ENCODE results near the gene B9D2.

- TF ChIP-seq CTCF (IDR thresholded peaks at IDR 0.05) (no peak), EZH2 (IDR thresholded peaks at IDR 0.05) (no peak), EZH2phosphoT487 (IDR thresholded peaks at IDR 0.05) (no peak)
Measured at GRCh38 chr19:41327576-41328156, 36.3 kb downstream of the B9D2 start.

Data from neural progenitor cell (in vitro differentiated cells).